Memory B cell (primary cell): ENCODE data around the gene ZNHIT2.

Source experiments
- ATAC-seq: fragments of 150-1000 bp; cut with Tn5 transposase; 2 replicates; pipeline ENCODE4 v1.10.0; 2021; ENCODE audit warnings: low read depth, mild to moderate bottlenecking, moderate library complexity
- DNase-seq, 2 donors: peaks; one replicate each; pipeline ENCODE4 v3.0.0; 2022; ENCODE audit warnings: low spot score in 2 of 2
- H3K27ac Mint-ChIP-seq: one replicate; pipeline ENCODE4 v1.8.0; 2022; ENCODE audit warnings: mild to moderate bottlenecking, moderate library complexity, mixed read lengths
- H3K27me3 Mint-ChIP-seq: one replicate; pipeline ENCODE4 v1.8.0; 2022; ENCODE audit warnings: mixed read lengths
- H3K36me3 Mint-ChIP-seq: one replicate; pipeline ENCODE4 v1.8.0; 2022; ENCODE audit warnings: mild to moderate bottlenecking, mixed read lengths
- H3K4me1 Mint-ChIP-seq: one replicate; pipeline ENCODE4 v1.8.0; 2022; ENCODE audit warnings: mixed read lengths
- H3K4me3 Mint-ChIP-seq: one replicate; pipeline ENCODE4 v1.8.0; 2022; ENCODE audit warnings: mild to moderate bottlenecking, moderate library complexity, mixed read lengths
- H3K9me3 Mint-ChIP-seq: one replicate; pipeline ENCODE4 v1.8.0; 2022; ENCODE audit warnings: mixed read lengths

ZNHIT2 gene

GRCh38 chr11:65130631-65131416, 13.3 kb upstream of the ZNHIT2 start:
- no peaks in the 10 kb centered on the region for H3K9me3 Mint-ChIP-seq
- peaks cover 30% of the 10 kb centered on the region for H3K36me3 Mint-ChIP-seq
- H3K4me3 Mint-ChIP-seq: peak overlapping the region; percentile 100
- DNase-seq (no peak), ATAC-seq (no peak)
- no peaks in the 10 kb centered on the region for H3K27me3 Mint-ChIP-seq
- H3K27ac Mint-ChIP-seq: peak overlapping the region; percentile 78
- peaks cover 49% of the 10 kb centered on the region for H3K4me1 Mint-ChIP-seq

- Mint-ChIP-seq H3K4me1 (peaks cover 44% of the 10 kb centered on the region), H3K27ac (peak overlapping the region; percentile 78), H3K9me3 (no peaks in the 10 kb centered on the region), H3K27me3 (no peaks in the 10 kb centered on the region), H3K4me3 (peak overlapping the region; percentile 100), H3K36me3 (peaks cover 33% of the 10 kb centered on the region)
- ATAC-seq: peak; percentile 6
- peak in 1 of 2 donors; percentile 37 for DNase-seq
These were observed 12.3 kb upstream of the ZNHIT2 start for GRCh38 chr11:65129649-65130441.

GRCh38 chr11:65128182-65129145, 11.0 kb upstream of the ZNHIT2 start:
- H3K27me3 Mint-ChIP-seq: no peaks in the 10 kb centered on the region
- H3K9me3 Mint-ChIP-seq: no peaks in the 10 kb centered on the region
- H3K4me1 Mint-ChIP-seq: peaks cover 41% of the 10 kb centered on the region
- H3K27ac Mint-ChIP-seq: no peak overlapping the region
- no peak for ATAC-seq
- no peak overlapping the region for H3K4me3 Mint-ChIP-seq
- DNase-seq: no peak
- H3K36me3 Mint-ChIP-seq: peaks cover 30% of the 10 kb centered on the region

GRCh38 chr11:65127473-65128181, 10.1 kb upstream of the ZNHIT2 start:
- Mint-ChIP-seq H3K36me3 (peaks cover 24% of the 10 kb centered on the region), H3K4me3 (no peak overlapping the region), H3K27ac (no peak overlapping the region), H3K9me3 (no peaks in the 10 kb centered on the region), H3K4me1 (peaks cover 37% of the 10 kb centered on the region), H3K27me3 (no peaks in the 10 kb centered on the region)
- no peak for DNase-seq
- ATAC-seq: no peak

GRCh38 chr11:65126624-65127274, 9.2 kb upstream of the ZNHIT2 start:
- peaks cover 36% of the 10 kb centered on the region for H3K4me1 Mint-ChIP-seq
- ATAC-seq: no peak
- H3K27me3 Mint-ChIP-seq: no peaks in the 10 kb centered on the region
- no peak overlapping the region for H3K4me3 Mint-ChIP-seq
- no peaks in the 10 kb centered on the region for H3K9me3 Mint-ChIP-seq
- peaks cover 24% of the 10 kb centered on the region for H3K36me3 Mint-ChIP-seq
- no peak overlapping the region for H3K27ac Mint-ChIP-seq
- DNase-seq: no peak

GRCh38 chr11:65125197-65126056, 7.9 kb upstream of the ZNHIT2 start:
- Mint-ChIP-seq H3K27me3 (no peaks in the 10 kb centered on the region), H3K4me1 (peaks cover 30% of the 10 kb centered on the region), H3K36me3 (peaks cover 24% of the 10 kb centered on the region)

GRCh38 chr11:65124480-65125196, 7.1 kb upstream of the ZNHIT2 start:
- no peak for ATAC-seq
- peaks cover 22% of the 10 kb centered on the region for H3K4me1 Mint-ChIP-seq
- H3K27me3 Mint-ChIP-seq: no peaks in the 10 kb centered on the region
- DNase-seq: no peak
- H3K9me3 Mint-ChIP-seq: no peaks in the 10 kb centered on the region
- H3K27ac Mint-ChIP-seq: no peak overlapping the region
- no peak overlapping the region for H3K4me3 Mint-ChIP-seq
- peaks cover 21% of the 10 kb centered on the region for H3K36me3 Mint-ChIP-seq

More at GRCh38 chr11:65125197-65126056, 7.9 kb upstream of the ZNHIT2 start:
- Mint-ChIP-seq H3K9me3 (no peaks in the 10 kb centered on the region), H3K27ac (no peak overlapping the region), H3K4me3 (no peak overlapping the region)
- ATAC-seq (no peak), DNase-seq (no peak)

GRCh38 chr11:65121865-65122696, 4.6 kb upstream of the ZNHIT2 start, which contains the start of the genes FAU and MRPL49:
Gene FAU, minus strand, starts transcription at chr11:65122134. Its CDS starts 321 bp downstream, at chr11:65121813.
Gene MRPL49, plus strand, starts transcription at chr11:65122321. Its CDS starts 26 bp downstream, at chr11:65122347.
- Mint-ChIP-seq H3K9me3 (no peaks in the 10 kb centered on the region), H3K4me3 (peak within 1 kb of the TSS; percentile 98), H3K4me1 (peaks cover 21% of the 10 kb centered on the region), H3K27me3 (no peaks in the 10 kb centered on the region), H3K36me3 (peaks cover 29% of the 10 kb centered on the region), H3K27ac (peak within 1 kb of the TSS; percentile 100)
- DNase-seq (peak; percentile 90 to 98), ATAC-seq (peak; percentile 77)

GRCh38 chr11:65121447-65121864, 4.0 kb upstream of the ZNHIT2 start:
- peaks cover 24% of the 10 kb centered on the region for H3K36me3 Mint-ChIP-seq
- peaks cover 18% of the 10 kb centered on the region for H3K4me1 Mint-ChIP-seq
- H3K4me3 Mint-ChIP-seq: peak overlapping the region; percentile 98
- ATAC-seq: no peak
- H3K27me3 Mint-ChIP-seq: no peaks in the 10 kb centered on the region
- DNase-seq: peak in 1 of 2 donors; percentile 23
- H3K27ac Mint-ChIP-seq: peak overlapping the region; percentile 100
- H3K9me3 Mint-ChIP-seq: no peaks in the 10 kb centered on the region

- H3K36me3 Mint-ChIP-seq: peaks cover 22% of the 10 kb centered on the region
- H3K4me3 Mint-ChIP-seq: peak overlapping the region; percentile 98
- DNase-seq: no peak
- H3K4me1 Mint-ChIP-seq: peaks cover 19% of the 10 kb centered on the region
- no peak for ATAC-seq
- H3K9me3 Mint-ChIP-seq: no peaks in the 10 kb centered on the region
- peak overlapping the region; percentile 100 for H3K27ac Mint-ChIP-seq
- H3K27me3 Mint-ChIP-seq: no peaks in the 10 kb centered on the region
These were observed 3.3 kb upstream of the ZNHIT2 start for GRCh38 chr11:65120831-65121230.

GRCh38 chr11:65119670-65119995, 2.1 kb upstream of the ZNHIT2 start:
- no peak for ATAC-seq
- no peak overlapping the region for H3K27ac Mint-ChIP-seq
- H3K36me3 Mint-ChIP-seq: peaks cover 20% of the 10 kb centered on the region
- no peak overlapping the region for H3K4me3 Mint-ChIP-seq
- no peaks in the 10 kb centered on the region for H3K9me3 Mint-ChIP-seq
- DNase-seq: no peak
- no peaks in the 10 kb centered on the region for H3K27me3 Mint-ChIP-seq
- H3K4me1 Mint-ChIP-seq: peaks cover 19% of the 10 kb centered on the region
